A549 (cell line): Measurements from ENCODE around the gene PGM2. TPM values are rescaled to one million over a fixed set of nuclear protein-coding genes. Genes with fewer than 3 reads are reported as not detected.

Experiments
- ATAC-seq, 2 experiments: fragments of 200-7000 bp in 1 of 2; fragments of >200 bp in 1 of 2; cut with Nextera tagmentation in 1 of 2; cut with Tn5 transposase in 1 of 2; 3 replicates each; pipeline versions ENCODE4 v1.8.0 to v1.9.1; 2018 to 2020; ENCODE audit warnings: mild to moderate bottlenecking in 1 of 2, moderate library complexity in 1 of 2
- CTCF ChIA-PET: fragments of 300-600 bp; sonication (Branson Sonifier 250); formaldehyde crosslinking; extraction: SDS; loops from one replicate; lab custom pipeline; 2021; ENCODE audit warnings: antibody characterized with exemption, inconsistent platforms; lab: Yijun Ruan, JAX
- POLR2A ChIA-PET: fragments of 350-600 bp; formaldehyde crosslinking; extraction: SDS; loops from one replicate; lab custom pipeline; 2021; ENCODE audit warnings: antibody characterized with exemption, inconsistent platforms; lab: Yijun Ruan, JAX
- DNase-seq, 2 experiments: peaks; one replicate each; pipeline versions ENCODE4 v3.0.0 to v3.0.0-alpha.2; 2011 to 2016; ENCODE audit warnings: low read depth in 1 of 2, low spot score in 1 of 2
- FAIRE-seq: peaks from 2 replicates; lab custom pipeline; 2011; peaks lifted over from hg19 to GRCh38; lab: Jason Lieb, UNC
- H3K27ac ChIP-seq, 2 experiments: fragments of >200 bp; sonication (Bioruptor Twin); formaldehyde crosslinking; 3 replicates each; pipeline ENCODE4 v1.5.1; 2016 to 2017
- H3K4me1 ChIP-seq: fragments of >200 bp; sonication (Bioruptor Twin); formaldehyde crosslinking; 3 replicates; pipeline ENCODE4 v1.6.1; 2016
- H3K4me2 ChIP-seq: fragments of >200 bp; sonication (Bioruptor Twin); formaldehyde crosslinking; 3 replicates; pipeline ENCODE4 v1.6.1; 2016
- H3K4me3 ChIP-seq: fragments of >200 bp; sonication (Bioruptor Twin); formaldehyde crosslinking; 3 replicates; pipeline ENCODE4 v1.5.1; 2016
- H3K9me3 ChIP-seq: fragments of >200 bp; sonication (Bioruptor Twin); formaldehyde crosslinking; 3 replicates; pipeline ENCODE4 v1.6.1; 2016
- CHD2 ChIP-seq: fragments of 150-350 bp; IDR thresholded peaks from 2 replicates; pipeline ENCODE4 v1.6.1; 2014; ENCODE audit warnings: low read length; ENCODE audit not compliant: partially characterized antibody
- ELK1 ChIP-seq: fragments of 150-350 bp; IDR thresholded peaks from 2 replicates; pipeline ENCODE4 v1.6.1; 2014; ENCODE audit warnings: low read depth, mild to moderate bottlenecking, low read length
- FOSL2 ChIP-seq, 2 experiments: fragments of 450-650 bp in 1 of 2; fragments of >200 bp in 1 of 2; sonication (Bioruptor Twin) in 1 of 2; formaldehyde crosslinking; IDR thresholded peaks; 2 replicates each; pipeline versions ENCODE4 v1.5.0 to v1.6.1; 2016 to 2020; ENCODE audit warnings: mild to moderate bottlenecking in 1 of 2, moderate library complexity in 1 of 2
- HEYL ChIP-seq: fragments of 250-450 bp; sonication (Bioruptor Pico); IDR thresholded peaks from 2 replicates; pipeline ENCODE4 v1.8.0; 2021; ENCODE audit warnings: mild to moderate bottlenecking, moderate library complexity
- KDM1A ChIP-seq: fragments of 200-600 bp; sonication (generic); IDR thresholded peaks from 2 replicates; pipeline ENCODE4 v1.6.1; 2016; ENCODE audit warnings: low read depth, mild to moderate bottlenecking
- MAZ ChIP-seq: fragments of 150-350 bp; IDR thresholded peaks from 2 replicates; pipeline ENCODE4 v1.6.1; 2014; ENCODE audit warnings: antibody characterized with exemption, low read depth, low read length, borderline replicate concordance
- NPAS2 ChIP-seq: fragments of 250-450 bp; sonication (Bioruptor Pico); IDR thresholded peaks from 2 replicates; pipeline ENCODE4 v1.8.0; 2022; ENCODE audit warnings: mild to moderate bottlenecking, moderate library complexity, borderline replicate concordance
- PHF8 ChIP-seq: fragments of 200-600 bp; sonication (generic); IDR thresholded peaks from 2 replicates; pipeline ENCODE4 v1.6.1; 2016; ENCODE audit warnings: low read depth, mild to moderate bottlenecking, antibody characterized with exemption, moderate library complexity, borderline replicate concordance
- POLR2A ChIP-seq: IDR thresholded peaks from 2 replicates; pipeline ENCODE4 v1.6.1; 2012; ENCODE audit warnings: mild to moderate bottlenecking, low read length
- RARB ChIP-seq: fragments of 250-450 bp; sonication (Bioruptor Pico); IDR thresholded peaks from 2 replicates; pipeline ENCODE4 v1.8.0; 2021; ENCODE audit warnings: mild to moderate bottlenecking, moderate library complexity
- RCOR1 ChIP-seq: fragments of 150-350 bp; IDR thresholded peaks from 2 replicates; pipeline ENCODE4 v1.6.1; 2014; ENCODE audit warnings: antibody characterized with exemption, low read length, low read depth
- RNF2 ChIP-seq: fragments of 200-600 bp; sonication (generic); IDR thresholded peaks from 2 replicates; pipeline ENCODE4 v1.6.1; 2016; ENCODE audit warnings: low read depth, mild to moderate bottlenecking, antibody characterized with exemption, moderate library complexity, borderline replicate concordance
- SREBF2 ChIP-seq: fragments of 450-650 bp; IDR thresholded peaks from 2 replicates; pipeline ENCODE4 v1.6.1; 2014; ENCODE audit warnings: mild to moderate bottlenecking, moderate library complexity
- TFCP2L1 ChIP-seq: fragments of 250-450 bp; sonication (Bioruptor Pico); IDR thresholded peaks from 2 replicates; pipeline ENCODE4 v1.5.0; 2021; ENCODE audit warnings: mild to moderate bottlenecking
- TP53 ChIP-seq: fragments of 250-450 bp; sonication (Bioruptor Pico); IDR thresholded peaks from 2 replicates; pipeline ENCODE4 v1.5.0; 2021; ENCODE audit warnings: mild to moderate bottlenecking, moderate library complexity
- ZSCAN20 ChIP-seq: fragments of 250-450 bp; sonication (Bioruptor Pico); IDR thresholded peaks from 2 replicates; pipeline ENCODE4 v1.8.0; 2022; ENCODE audit warnings: mild to moderate bottlenecking, moderate library complexity
- WGBS: methylation state at CpG from one replicate; pipeline ENCODE4 v1.1.6; 2017; ENCODE audit errors: missing lambda C conversion rate; 5-methylcytosine and 5-hydroxymethylcytosine counted together
- polyA plus RNA-seq, 4 experiments: library from polyadenylated mRNA; depleted of rRNA in 3 of 4; stranded (reverse); fragments of >200 nt; fragmentation: RNase III in 1 of 4; extraction: RNeasy Plus Mini Kit Qiagen cat#74134 plus additional on column Dnase treatment in 1 of 4; gene quantifications; 2 replicates in 3 of 4; 3 replicates in 1 of 4; pipeline ENCODE4 v1.2.3, GENCODE V29; 2011 to 2017
- TF ChIP-seq, protein P1 (sequence below): IDR thresholded peaks from 2 replicates; pipeline ENCODE4 v1.6.1; 2012
- TF ChIP-seq, protein P2 (sequence below): fragments of 250-450 bp; sonication (Bioruptor Pico); IDR thresholded peaks from 2 replicates; pipeline ENCODE4 v1.5.0; 2020; ENCODE audit warnings: low read depth, mild to moderate bottlenecking, moderate library complexity
- TF ChIP-seq, protein P3 (sequence below): fragments of >200 bp; sonication (Bioruptor Twin); formaldehyde crosslinking; IDR thresholded peaks from 2 replicates; pipeline ENCODE4 v1.6.1; 2016

The PGM2 gene
- polyA plus RNA-seq, 2 of the 4 experiments (the other 2 are of a cell fraction) = 11.4 to 17.0 TPM

DNA sequence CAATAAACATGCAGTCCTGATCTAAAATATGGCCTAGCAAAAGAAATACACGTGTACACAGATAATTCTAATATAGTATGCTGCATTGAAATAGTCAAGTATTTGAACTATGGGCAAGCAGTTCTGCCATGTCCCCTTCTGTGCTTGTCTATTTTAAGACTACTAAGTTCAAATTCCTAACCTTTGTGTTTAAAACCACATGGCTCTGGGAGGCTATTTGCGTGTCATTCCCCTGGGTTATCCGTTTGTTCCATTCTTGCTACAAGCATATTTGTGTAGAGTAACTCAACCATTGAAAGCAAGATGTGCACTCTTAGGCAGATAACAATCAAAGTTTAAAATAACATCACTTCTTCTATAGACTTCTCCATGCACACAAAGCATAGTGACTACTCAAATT, 39.0 kb downstream of the PGM2 start:
- no peak overlapping the region for H3K27ac ChIP-seq
- WGBS = 96% methylated on average over 3 of the region's 3 CpGs
- no peak overlapping the region for H3K4me3 ChIP-seq
- DNase-seq (no peak), ATAC-seq (no peak), FAIRE-seq (no peak)
- ChIA-PET POLR2A (no interaction called here), CTCF (no interaction called here)
- no peaks in the 10 kb centered on the region for H3K9me3 ChIP-seq
- no peaks in the 10 kb centered on the region for H3K4me1 ChIP-seq
- H3K4me2 ChIP-seq = no peak overlapping the region
- no peak for TF ChIP-seq CHD2

GRCh38 chr4:37867102-37867501, 40.6 kb downstream of the PGM2 start:
- no peaks in the 10 kb centered on the region; the same call in 2 of the 3 replicates for H3K4me1 ChIP-seq
- no peak overlapping the region for H3K4me3 ChIP-seq
- no peaks in the 10 kb centered on the region for H3K9me3 ChIP-seq
- FAIRE-seq = no peak
- ChIA-PET CTCF (interaction anchor here (1.1 kb wide), 1 partner anchor 28 kb away, joined by 4 read pairs; no protein-coding TSS in a partner anchor), POLR2A (no interaction called here)
- H3K27ac ChIP-seq = no peak overlapping the region
- H3K4me2 ChIP-seq = no peak overlapping the region
- no peak for DNase-seq
- WGBS = 93% methylated on average over 3 of the region's 3 CpGs
- TF ChIP-seq, protein P1, sequence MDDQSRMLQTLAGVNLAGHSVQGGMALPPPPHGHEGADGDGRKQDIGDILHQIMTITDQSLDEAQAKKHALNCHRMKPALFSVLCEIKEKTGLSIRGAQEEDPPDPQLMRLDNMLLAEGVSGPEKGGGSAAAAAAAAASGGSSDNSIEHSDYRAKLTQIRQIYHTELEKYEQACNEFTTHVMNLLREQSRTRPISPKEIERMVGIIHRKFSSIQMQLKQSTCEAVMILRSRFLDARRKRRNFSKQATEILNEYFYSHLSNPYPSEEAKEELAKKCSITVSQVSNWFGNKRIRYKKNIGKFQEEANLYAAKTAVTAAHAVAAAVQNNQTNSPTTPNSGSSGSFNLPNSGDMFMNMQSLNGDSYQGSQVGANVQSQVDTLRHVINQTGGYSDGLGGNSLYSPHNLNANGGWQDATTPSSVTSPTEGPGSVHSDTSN = no peak
- no peak for TF ChIP-seq KDM1A
- no peak for ATAC-seq

DNA sequence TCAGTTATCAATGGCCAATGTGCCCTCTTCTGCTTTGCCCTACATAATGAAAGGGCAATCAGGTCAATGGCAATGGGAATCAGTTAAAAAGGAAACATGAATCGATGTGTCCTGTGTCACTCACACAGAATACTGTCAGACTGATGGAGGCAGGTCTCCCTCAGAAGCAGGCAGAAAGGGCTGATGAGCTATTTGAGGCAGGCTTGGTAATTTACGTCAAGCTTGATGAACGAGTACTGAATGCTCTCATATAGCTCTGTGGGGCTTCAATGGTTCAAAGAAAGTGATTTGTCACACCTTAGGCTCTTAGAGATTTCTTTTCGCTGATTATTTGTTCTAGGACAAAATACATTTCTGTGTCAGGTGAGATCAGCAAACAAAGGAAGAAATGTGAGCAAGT, 41.8 kb downstream of the PGM2 start:
- Histone ChIP-seq H3K4me2 (no peak overlapping the region), H3K4me1 (peaks cover 6% of the 10 kb centered on the region), H3K27ac (no peak overlapping the region), H3K9me3 (no peaks in the 10 kb centered on the region), H3K4me3 (no peak overlapping the region)
- FAIRE-seq (no peak), DNase-seq (no peak), ATAC-seq (no peak)
- TF ChIP-seq RNF2 (no peak), PHF8 (no peak), KDM1A (no peak), RCOR1 (no peak), TP53 (CRISPR knock-in tag) (no peak), CHD2 (no peak), TFCP2L1 (no peak), POLR2A (no peak), ELK1 (no peak), RARB (no peak), HEYL (CRISPR knock-in tag) (no peak)
- TF ChIP-seq, protein P2, sequence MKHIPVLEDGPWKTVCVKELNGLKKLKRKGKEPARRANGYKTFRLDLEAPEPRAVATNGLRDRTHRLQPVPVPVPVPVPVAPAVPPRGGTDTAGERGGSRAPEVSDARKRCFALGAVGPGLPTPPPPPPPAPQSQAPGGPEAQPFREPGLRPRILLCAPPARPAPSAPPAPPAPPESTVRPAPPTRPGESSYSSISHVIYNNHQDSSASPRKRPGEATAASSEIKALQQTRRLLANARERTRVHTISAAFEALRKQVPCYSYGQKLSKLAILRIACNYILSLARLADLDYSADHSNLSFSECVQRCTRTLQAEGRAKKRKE = no peak
- TF ChIP-seq, protein P3, sequence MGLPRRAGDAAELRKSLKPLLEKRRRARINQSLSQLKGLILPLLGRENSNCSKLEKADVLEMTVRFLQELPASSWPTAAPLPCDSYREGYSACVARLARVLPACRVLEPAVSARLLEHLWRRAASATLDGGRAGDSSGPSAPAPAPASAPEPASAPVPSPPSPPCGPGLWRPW = no peak
- ChIA-PET POLR2A (no interaction called here), CTCF (no interaction called here)
- 64% methylated on average over 4 of the region's 4 CpGs for WGBS

GRCh38 chr4:37872310-37872988, 46.0 kb downstream of the PGM2 start:
- POLR2A ChIA-PET = no interaction called here
- DNase-seq (no peak), FAIRE-seq (no peak), ATAC-seq (no peak)
- 57% methylated on average over 1 of the region's 1 CpG for WGBS
- Histone ChIP-seq H3K4me1 (peaks cover 18% of the 10 kb centered on the region), H3K4me2 (no peak overlapping the region; the same call in 2 of the 3 replicates), H3K9me3 (no peaks in the 10 kb centered on the region), H3K27ac (peak overlapping the region in 1 of 2 experiments; percentile 56; a peak in 1 of 6 replicates), H3K4me3 (no peak overlapping the region)
- no peak for TF ChIP-seq MAZ
- TF ChIP-seq ZSCAN20 (CRISPR knock-in tag) = no peak
- no peak for TF ChIP-seq FOSL2 (IDR thresholded peaks at IDR 0.05)
- TF ChIP-seq FOSL2 (CRISPR knock-in tag; IDR thresholded peaks at IDR 0.05) = no peak
- TF ChIP-seq SREBF2 = no peak
- TF ChIP-seq, protein P1 = no peak
- TF ChIP-seq NPAS2 = no peak
- CTCF ChIA-PET = no interaction called here
